H1 (cell line): ENCODE results near the gene SCN3A. TPM values are rescaled to one million over a fixed set of nuclear protein-coding genes. Genes with fewer than 3 reads are reported as not detected.

ENCODE experiments used
- GTF2F1 ChIP-seq: IDR thresholded peaks from 2 replicates; pipeline ENCODE4 v1.6.1; 2012; ENCODE audit warnings: low read depth, low read length, improper control_type of control experiment, borderline replicate concordance
- polyA plus RNA-seq, 7 experiments: library from polyadenylated mRNA; depleted of rRNA in 3 of 7; stranded (reverse) in 5 of 7; unstranded in 2 of 7; fragments of >200 nt in 5 of 7; fragments of 200-250 nt in 2 of 7; gene quantifications; 1 replicate in 5 of 7; 2 replicates in 1 of 7; 4 replicates in 1 of 7; pipeline versions ENCODE4 v1.2.1 to v1.2.3, GENCODE V29; 2011 to 2013; ENCODE audit warnings: missing spikeins in 2 of 7, mixed read lengths in 2 of 7
- total RNA-seq: library from RNA; stranded (reverse); fragmentation: NEBNext Ultra II Directional; extraction: Animal tissue kit (Norgen Biotek cat#: 25700); gene quantifications from 2 replicates; pipeline ENCODE4 v1.2.1, GENCODE V29; 2021

The SCN3A gene
- total and polyA plus RNA-seq, 2 of the 8 experiments (the other 6 are each of a cell fraction or from before 2014, with no cell fraction given) = 0.02 TPM; not detected in 1

DNA sequence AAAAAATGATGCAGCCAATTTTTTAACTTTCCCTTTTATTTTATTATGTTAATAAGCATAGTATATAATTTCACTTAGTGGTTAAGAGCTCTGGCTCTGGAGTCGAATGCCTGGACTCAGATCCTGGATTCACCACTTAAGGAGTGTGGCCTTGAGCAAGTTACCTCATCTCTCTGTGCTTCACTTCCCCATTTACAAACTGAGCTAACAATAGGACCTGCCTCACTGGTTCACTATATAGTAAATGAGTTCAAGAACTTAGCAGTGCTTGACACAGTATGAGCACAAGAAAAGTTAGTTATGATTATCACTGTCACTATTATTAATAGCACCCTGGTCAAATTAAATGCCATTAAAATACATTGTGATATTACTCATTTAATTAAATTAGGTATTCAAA lies 30.6 kb downstream of the SCN3A start (continued):
- no peak for TF ChIP-seq GTF2F1
